HL-60 (cell line): ENCODE measurements around the gene STK33.

Experiments
- GABPA ChIP-seq: IDR thresholded peaks from 2 replicates; pipeline ENCODE4 v1.6.1; 2012; ENCODE audit warnings: low read depth
- POLR2AphosphoS5 ChIP-seq: IDR thresholded peaks from 2 replicates; pipeline ENCODE4 v1.6.1; 2012; ENCODE audit warnings: low read depth
- TF ChIP-seq, protein P1 (sequence below): IDR thresholded peaks from one replicate; pipeline ENCODE4 v1.5.1; 2011; ENCODE audit warnings: low read length, control low read depth, inconsistent platforms; ENCODE audit not compliant: insufficient read depth

DNA sequence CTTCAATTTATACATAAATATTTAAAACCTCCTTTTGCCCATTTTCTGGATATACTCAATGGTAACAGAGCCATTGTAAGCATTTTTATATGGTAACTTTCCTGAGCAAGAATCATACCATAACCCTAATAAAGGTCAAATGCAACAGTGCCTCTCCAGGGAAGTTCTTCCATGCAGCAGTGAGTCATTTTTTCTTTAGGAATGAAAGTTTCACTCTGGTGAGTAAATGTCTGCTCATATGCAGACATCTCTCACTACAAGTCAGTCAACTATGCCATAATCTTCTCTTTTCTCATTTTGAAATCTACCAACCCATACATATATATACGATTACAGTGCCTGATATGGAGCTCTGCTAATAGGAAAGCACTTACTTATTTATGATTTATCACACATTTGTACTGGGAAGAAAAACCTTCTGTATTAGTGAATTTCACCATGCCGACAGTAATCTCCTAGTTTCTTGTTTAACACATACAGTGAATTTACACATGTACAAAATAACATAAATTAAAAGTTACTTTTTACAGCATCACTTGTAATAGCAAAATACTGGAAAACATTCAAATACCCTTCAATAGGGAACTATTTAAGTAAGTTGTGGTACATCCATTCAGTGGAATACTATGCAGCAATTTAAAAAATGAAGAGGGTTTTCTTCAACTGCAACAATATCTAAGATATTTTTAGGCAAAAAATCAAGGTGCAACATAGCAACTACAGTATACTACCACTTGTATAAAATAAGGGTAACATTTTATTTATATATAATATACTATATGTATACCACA, 16.0 kb downstream of the STK33 start:
- TF ChIP-seq, protein P1, sequence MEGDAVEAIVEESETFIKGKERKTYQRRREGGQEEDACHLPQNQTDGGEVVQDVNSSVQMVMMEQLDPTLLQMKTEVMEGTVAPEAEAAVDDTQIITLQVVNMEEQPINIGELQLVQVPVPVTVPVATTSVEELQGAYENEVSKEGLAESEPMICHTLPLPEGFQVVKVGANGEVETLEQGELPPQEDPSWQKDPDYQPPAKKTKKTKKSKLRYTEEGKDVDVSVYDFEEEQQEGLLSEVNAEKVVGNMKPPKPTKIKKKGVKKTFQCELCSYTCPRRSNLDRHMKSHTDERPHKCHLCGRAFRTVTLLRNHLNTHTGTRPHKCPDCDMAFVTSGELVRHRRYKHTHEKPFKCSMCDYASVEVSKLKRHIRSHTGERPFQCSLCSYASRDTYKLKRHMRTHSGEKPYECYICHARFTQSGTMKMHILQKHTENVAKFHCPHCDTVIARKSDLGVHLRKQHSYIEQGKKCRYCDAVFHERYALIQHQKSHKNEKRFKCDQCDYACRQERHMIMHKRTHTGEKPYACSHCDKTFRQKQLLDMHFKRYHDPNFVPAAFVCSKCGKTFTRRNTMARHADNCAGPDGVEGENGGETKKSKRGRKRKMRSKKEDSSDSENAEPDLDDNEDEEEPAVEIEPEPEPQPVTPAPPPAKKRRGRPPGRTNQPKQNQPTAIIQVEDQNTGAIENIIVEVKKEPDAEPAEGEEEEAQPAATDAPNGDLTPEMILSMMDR = no peak
- TF ChIP-seq GABPA (no peak), POLR2AphosphoS5 (no peak)
